Omental fat pad (tissue), 4 donors: ENCODE results near the gene CRELD2. TPM values are rescaled to one million over a fixed set of nuclear protein-coding genes. Genes with fewer than 3 reads are reported as not detected.

Experiments
- ATAC-seq: fragments of 150-250 bp; one replicate; pipeline ENCODE4 v1.9.1; 2016; ENCODE audit warnings: mild to moderate bottlenecking, moderate library complexity; ENCODE audit not compliant: low FRiP score
- DNase-seq: peaks from one replicate; pipeline ENCODE4 v3.0.0-alpha.2; 2019; ENCODE audit warnings: low spot score
- total RNA-seq, 4 donors: library from RNA; depleted of rRNA; stranded (reverse); fragments of >200 nt; gene quantifications; one replicate each; pipeline ENCODE4 v1.1.0, GENCODE V29; 2016
- TF ChIP-seq, protein P1 (sequence below), 3 donors: fragments of 450-650 bp; IDR thresholded peaks; one replicate each; pipeline ENCODE4 v1.5.1; 2016 to 2017; ENCODE audit warnings: antibody characterized with exemption in 3 of 3, mild to moderate bottlenecking in 3 of 3, moderate library complexity in 2 of 3

The CRELD2 gene
- total RNA-seq, 4 donors from 2014 or later: 30.8 to 52.4 (median 39.8) TPM

GRCh38 chr22:49928185-49928495 lies 9.7 kb downstream of the CRELD2 start:
- ATAC-seq (no peak), DNase-seq (no peak)
- TF ChIP-seq, protein P1, sequence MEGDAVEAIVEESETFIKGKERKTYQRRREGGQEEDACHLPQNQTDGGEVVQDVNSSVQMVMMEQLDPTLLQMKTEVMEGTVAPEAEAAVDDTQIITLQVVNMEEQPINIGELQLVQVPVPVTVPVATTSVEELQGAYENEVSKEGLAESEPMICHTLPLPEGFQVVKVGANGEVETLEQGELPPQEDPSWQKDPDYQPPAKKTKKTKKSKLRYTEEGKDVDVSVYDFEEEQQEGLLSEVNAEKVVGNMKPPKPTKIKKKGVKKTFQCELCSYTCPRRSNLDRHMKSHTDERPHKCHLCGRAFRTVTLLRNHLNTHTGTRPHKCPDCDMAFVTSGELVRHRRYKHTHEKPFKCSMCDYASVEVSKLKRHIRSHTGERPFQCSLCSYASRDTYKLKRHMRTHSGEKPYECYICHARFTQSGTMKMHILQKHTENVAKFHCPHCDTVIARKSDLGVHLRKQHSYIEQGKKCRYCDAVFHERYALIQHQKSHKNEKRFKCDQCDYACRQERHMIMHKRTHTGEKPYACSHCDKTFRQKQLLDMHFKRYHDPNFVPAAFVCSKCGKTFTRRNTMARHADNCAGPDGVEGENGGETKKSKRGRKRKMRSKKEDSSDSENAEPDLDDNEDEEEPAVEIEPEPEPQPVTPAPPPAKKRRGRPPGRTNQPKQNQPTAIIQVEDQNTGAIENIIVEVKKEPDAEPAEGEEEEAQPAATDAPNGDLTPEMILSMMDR (IDR thresholded peaks at IDR 0.05): no peak

DNA sequence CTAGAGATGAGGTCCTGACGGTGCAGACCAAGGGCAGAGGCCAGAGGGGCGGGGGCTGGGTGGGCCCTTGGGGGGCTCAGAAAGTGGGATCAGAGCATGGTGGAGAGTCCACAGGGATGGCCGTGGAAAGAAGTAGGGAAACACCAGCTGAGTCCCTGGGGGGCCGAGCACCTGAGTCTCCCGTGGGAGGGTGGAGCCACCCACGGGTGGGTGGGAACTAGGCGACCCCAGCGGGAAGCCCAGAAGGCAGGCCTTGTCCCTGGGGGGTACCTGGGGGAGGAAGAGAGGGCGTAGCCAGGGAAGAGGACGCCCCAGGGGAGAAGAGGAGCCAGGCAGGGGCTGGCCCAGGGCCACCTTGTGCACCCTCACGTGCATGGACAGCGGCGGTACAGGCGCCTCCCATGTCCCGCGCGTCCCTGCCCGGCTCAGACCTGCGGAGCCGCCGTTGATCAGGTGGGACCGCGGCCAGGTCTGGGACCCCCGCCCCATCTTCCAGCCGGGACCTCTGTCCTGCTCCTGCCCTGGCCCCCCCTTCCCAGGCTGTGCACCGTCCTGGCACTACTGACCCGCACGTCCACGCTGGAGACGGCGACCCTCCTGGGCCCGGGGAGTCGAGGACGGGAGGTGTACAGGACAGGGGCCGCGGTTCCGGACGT lies 10.2 kb downstream of the CRELD2 start:
- ATAC-seq (no peak), DNase-seq (no peak)
- TF ChIP-seq, protein P1 (IDR thresholded peaks at IDR 0.05): no peak

GRCh38 chr22:49929211-49929979 lies 11.0 kb downstream of the CRELD2 start:
- ATAC-seq (peak; percentile 40), DNase-seq (no peak)

GRCh38 chr22:49929994-49930575 lies 11.7 kb downstream of the CRELD2 start:
- TF ChIP-seq, protein P1 (IDR thresholded peaks at IDR 0.05): no peak
- ATAC-seq (no peak), DNase-seq (no peak)

More at GRCh38 chr22:49929211-49929979, 11.0 kb downstream of the CRELD2 start:
- TF ChIP-seq, protein P1 (IDR thresholded peaks at IDR 0.05): peak in 2 of 3 donors; percentile 92

DNA sequence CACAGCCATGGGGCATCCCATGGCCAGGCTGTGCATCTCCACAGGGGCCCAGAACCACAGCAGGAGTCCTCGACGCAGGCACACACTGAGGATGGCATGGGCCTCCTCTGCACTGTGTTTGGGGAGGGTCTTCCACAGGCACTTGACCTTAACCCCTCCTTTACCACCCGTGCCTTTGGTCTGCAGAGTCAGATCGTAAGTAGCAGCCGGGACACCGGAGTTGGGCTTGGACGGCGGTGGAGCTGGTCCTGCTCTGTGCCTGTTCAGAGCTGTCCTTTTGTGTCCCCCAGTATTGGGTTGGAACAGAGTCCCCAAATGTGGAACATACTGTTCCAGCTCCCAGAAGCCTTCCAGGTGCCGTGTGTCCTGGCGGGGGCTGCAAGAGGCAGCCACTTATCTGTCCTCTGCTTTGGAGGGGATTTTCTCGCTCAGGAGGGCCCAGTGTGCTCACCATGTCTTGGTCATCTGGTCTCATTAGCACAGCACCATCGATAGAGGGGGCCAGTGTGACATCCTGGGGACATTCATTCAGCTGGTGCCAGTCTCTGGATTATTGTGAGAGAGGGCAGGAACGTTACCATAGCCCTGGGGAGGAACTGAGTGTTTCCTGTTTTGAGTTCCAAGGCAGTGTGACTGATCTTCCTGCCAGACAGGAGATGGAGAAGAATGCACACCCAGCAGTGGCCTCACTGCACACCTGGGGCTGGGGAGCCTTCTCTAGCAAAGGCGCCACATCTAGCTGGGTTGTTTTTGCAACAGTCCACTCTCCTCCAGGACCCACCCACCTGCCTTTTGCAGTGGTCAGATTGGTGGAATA lies 12.4 kb downstream of the CRELD2 start:
- DNase-seq: no peak
- no peak for ATAC-seq
- TF ChIP-seq, protein P1 (IDR thresholded peaks at IDR 0.05): no peak

DNA sequence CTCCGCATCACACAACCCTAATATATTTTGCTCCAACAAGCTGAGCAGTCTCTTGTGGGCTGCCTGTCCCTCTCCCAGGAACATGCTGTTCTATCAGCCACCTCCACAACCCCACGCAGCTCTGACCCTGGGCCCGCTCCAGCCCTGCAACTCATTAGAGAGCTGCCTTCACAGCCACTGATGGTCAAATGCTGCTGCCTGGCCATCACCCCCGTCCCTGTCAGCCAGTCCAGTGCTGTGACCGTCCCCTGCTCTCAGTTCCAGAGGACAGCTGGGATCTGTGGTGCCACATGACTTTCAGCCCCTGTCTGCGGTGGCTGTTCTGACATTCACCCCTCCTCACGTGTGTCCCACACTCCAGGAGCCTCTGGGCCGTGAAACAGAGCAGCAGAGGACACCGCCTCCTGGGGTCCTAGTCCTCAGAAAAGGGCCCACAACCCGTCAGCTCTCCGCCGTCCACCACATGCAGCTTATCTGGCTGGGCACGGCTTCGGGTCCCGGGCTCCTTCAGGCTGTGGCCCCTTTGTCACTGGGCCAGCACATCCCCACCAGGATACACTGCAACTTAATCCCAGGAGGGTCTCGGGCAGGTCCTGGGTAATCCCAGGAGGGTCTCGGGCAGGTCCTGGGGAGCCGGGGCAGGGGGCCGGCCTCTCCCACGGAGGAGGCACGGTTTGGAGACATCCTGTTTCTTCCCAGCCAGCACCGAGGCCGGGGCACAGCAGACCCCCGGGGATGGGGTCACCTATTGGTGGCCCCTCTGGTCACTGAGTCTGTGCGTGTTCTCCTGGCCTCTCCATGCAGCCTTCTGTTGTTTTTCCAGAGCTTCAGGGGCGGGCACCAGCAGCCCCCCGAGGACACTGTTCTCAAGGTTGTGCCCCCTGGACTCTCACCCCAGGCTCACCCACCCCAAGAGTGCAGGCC lies 15.1 kb downstream of the CRELD2 start:
- DNase-seq: no peak
- TF ChIP-seq, protein P1 (IDR thresholded peaks at IDR 0.05): no peak
- no peak for ATAC-seq
